GM19193 (cell line): ENCODE data around the gene GALR3.

Source experiments
- POLR2A ChIP-seq: IDR thresholded peaks from 4 replicates; pipeline ENCODE4 v1.6.1; 2011; ENCODE audit not compliant: insufficient read depth, insufficient read length; ENCODE audit errors: extremely low read depth

The GALR3 gene

DNA sequence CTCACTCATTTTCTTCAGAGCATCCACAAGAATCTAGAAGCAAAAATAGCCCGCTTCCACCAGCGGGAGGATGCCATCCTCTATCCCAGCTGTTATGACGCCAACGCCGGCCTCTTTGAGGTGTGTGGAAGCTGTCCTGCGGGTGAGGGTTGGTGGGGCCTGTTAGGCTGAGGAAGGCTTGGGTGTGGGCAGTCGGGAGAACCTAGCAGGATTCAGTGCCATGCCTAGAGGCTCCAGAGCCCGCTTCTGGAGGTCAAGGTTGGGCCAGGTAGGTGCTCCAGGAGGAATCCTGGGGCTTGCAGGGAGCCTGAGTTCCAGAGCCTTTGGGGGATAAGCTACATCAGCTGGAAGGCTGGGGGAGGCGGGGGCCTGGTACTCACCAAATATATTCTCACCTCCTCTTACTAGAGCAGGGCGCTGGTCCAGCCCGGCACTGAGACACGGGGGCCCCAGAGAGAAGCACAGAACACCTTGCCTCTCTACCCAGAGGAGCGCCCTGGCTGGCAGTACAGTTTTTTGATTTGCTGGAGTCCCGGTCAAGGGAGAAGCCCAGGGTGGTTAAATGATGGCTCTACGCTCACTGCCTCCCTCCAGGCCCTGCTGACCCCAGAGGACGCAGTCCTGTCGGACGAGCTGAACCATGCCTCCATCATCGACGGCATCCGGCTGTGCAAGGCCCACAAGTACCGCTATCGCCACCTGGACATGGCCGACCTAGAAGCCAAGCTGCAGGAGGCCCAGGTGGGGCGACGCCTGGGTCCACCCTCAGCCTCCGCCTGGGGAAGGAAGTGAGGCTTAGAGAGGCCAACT is 10.1 kb upstream of the GALR3 start:
- no peak for TF ChIP-seq POLR2A

DNA sequence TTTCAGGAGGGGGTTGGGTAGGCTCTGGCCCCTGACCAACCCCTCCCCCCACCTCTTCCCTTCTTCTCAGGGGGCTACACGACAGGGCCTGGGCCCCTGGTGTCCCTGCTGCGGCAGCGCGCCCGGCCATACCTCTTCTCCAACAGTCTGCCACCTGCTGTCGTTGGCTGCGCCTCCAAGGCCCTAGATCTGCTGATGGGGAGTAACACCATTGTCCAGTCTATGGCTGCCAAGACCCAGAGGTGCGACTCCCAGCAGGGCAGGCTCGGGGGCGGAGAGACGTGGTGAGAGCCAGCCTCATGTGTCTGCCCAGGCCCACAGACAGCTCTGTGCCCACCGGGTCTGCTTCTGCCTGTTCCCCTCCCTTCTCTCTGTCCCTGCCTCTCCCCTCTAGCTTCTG is 7.6 kb upstream of the GALR3 start:
- no peak for TF ChIP-seq POLR2A

DNA sequence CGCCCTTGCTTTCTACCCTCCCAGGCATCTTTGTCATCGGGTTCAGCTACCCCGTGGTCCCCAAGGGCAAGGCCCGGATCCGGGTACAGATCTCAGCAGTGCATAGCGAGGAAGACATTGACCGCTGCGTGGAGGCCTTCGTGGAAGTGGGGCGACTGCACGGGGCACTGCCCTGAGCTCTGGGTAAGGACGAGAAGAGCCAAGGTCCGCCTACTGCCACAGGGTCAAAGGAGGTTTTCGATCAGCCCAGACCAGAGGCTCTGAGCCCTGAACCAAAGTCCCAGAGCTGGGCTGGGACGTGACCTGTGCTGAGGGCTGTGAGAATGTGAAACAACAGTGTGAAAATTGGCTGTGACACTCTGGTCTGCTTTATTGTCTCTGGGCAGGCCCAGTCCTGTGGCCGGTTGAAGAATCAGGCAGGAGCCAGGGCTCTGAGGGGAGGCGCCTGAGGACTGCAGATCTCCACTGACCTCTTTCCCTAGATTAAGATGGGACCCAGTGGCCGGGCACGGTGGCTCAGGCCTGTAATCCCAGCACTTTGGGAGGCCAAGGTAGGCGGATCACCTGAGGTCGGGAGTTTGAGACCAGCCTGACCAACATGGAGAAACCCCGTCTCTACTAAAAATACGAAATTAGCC is 6.5 kb upstream of the GALR3 start:
- no peak for TF ChIP-seq POLR2A

DNA sequence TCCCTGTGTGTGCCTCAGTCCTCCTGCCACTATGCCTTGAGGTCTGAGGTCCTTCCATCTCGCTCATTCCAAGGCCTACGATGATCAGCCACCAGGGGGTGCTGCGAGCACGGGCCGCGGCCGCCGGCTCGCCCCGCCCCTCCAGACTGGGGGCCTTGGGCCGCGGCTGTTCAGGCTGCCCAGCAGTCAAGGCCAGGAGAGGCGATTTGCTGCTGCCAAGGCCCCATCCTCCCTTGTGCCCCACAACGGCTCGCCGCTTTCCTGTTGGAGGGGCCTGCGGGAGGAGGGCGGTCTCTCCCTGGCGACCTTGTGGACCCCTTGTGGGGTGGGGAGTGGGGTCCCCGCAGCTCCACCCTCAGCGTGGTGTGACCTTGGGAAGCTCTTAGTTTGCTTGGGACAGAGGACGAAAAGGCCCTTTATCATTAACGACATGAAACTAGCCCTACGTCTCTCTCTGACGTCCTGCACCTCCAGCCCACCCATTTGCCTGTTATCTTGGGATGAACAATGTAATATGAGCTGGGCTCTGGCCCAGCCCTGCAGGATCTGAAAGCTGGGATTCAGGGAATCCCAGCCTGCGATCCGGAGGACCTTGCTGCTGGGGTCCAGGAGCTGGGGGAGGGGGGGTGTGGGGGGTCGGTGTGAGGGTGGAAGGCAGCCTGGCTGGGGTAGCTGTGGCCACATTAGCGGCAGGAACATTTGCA is 5.3 kb upstream of the GALR3 start:
- no peak for TF ChIP-seq POLR2A

DNA sequence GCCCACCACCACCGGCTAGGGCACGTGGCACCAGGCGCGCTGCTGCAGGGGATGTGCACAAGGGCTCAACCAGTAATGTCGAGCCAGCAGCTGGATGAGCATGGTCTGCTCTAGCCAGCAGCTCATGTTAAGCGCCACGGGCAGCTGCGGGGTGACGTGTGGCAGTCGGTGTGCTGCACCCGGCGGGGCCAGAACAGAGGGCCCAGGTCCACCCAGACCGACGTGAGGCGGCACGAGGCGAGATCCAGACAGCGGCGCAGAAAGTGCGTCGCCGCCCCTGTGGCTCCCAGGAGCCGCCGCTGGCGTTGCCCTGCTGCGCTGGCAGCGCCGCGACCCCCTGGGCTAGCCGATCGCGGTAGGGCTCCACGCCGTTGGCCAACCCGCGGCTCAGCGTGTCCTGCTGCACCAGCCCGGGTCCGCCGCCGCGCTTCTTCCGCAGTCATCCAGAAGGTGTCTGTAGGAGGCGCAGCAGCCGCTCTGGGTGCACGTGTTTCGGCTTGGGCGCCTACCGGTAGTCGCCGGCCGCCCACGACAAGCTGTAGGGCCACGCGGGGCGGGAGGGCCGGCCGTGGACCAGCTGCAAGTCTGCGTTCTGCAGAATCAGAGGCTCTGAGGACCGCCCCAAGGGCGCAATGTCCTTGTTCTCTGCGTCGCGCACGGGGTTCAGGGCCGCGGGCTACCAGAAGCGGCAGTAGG is 4.6 kb upstream of the GALR3 start:
- TF ChIP-seq POLR2A, result no peak

DNA sequence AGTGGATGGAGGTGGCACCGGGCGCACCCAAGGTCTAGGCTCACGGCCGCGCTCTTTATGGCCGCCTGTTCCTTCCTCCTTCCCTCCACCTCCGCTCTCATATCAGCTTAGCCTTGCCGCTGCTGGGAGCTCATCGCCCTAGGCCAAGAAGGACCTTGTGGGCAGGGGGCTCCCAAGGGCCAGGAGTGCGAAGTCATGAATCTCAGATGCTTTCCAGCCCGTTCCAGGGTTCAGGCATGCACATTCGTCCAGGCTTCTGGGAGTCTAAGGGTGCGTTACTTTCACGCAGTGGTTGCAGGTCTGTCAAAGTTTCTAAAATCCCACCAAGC is 4.1 kb upstream of the GALR3 start:
- TF ChIP-seq POLR2A, result no peak

DNA sequence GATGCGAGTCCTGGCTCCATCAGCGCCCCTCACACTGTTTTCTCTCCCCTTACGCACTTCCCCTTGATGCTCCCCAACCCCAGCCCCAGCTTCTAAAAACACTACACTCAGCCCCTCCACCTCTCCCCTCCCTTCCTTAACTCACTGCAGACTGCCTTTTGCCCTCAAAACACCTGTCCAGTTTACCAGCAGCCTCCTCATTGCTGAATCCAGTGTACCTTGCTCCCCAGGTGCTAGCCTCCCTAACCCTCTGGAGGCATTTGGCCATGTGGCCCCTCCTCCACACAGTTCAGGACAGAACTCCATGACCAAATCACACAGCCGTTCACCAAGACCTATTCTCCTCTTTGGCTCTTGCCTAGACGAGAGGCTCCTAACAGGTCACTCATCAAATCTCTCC is 2.8 kb upstream of the GALR3 start:
- TF ChIP-seq POLR2A, result no peak

DNA sequence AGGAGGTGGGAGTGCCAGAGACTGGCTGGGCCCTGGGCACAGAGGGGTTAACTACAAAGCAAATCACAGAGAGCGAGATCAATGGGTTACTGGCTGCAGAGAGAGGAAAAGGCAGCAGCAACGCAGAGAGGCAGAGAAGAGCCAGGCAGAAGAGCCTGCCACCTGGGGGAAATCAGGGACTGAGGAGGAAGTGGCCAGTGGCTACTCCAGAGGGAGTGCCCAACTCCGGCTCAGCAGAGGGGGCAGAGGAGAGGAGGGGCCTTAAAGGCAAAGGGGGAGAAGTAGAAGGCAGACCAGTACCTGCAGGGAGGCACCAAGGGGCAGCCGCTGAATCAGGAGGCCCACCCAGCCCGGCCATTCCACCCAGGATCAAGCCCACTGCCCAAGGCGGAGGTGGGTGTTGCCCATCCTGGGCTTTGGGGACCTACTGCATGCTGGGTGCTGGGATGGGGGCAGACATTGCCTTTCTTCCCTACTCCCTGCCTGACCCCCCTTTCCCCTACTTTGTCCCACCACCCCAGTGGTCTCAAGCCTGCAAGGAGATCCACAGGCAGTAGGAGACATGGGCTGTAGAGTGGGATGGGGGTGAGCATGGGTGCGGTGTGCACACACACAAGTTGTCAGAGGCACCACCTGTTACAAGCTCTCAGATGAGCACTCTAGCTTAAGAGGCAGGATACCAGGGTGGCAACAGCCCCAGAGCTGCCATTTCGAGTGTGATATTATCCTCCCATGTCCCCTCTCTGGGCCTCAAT is 926 bp upstream of the GALR3 start:
- no peak for TF ChIP-seq POLR2A

DNA sequence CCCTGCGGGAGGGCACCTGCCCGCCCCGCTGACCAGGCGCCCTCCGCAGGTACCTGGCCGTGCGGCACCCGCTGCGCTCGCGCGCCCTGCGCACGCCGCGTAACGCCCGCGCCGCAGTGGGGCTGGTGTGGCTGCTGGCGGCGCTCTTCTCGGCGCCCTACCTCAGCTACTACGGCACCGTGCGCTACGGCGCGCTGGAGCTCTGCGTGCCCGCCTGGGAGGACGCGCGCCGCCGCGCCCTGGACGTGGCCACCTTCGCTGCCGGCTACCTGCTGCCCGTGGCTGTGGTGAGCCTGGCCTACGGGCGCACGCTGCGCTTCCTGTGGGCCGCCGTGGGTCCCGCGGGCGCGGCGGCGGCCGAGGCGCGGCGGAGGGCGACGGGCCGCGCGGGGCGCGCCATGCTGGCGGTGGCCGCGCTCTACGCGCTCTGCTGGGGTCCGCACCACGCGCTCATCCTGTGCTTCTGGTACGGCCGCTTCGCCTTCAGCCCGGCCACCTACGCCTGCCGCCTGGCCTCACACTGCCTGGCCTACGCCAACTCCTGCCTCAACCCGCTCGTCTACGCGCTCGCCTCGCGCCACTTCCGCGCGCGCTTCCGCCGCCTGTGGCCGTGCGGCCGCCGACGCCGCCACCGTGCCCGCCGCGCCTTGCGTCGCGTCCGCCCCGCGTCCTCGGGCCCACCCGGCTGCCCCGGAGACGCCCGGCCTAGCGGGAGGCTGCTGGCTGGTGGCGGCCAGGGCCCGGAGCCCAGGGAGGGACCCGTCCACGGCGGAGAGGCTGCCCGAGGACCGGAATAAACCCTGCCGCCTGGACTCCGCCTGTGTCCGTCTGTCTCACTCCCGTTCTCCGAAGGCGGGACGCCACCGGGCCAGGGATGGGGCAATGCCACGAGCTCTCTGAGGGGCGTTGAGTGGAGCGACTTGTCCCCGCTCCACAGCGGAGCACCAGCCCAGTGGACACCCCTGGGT is 1.8 kb downstream of the GALR3 start:
- TF ChIP-seq POLR2A, result no peak

DNA sequence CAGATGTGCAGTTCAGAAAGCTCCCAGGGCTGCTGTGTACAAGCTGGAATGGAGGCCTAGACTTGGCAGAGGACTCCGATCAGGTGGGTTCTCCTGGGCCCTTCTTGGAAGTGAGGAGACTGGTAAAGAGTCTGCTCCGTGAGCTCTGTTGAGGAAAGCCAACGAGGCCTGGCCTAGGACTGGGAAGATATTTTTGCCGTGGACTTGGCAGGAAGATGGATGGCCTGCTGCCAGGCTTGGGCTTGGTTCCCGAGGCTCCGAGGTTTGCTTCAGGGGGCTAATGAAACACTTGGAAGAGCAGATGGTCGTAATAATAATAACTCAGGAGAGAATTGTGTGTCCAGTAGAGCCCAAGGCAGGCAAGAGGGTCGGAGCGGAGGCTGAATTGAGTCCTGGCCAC is 3.9 kb downstream of the GALR3 start:
- no peak for TF ChIP-seq POLR2A

DNA sequence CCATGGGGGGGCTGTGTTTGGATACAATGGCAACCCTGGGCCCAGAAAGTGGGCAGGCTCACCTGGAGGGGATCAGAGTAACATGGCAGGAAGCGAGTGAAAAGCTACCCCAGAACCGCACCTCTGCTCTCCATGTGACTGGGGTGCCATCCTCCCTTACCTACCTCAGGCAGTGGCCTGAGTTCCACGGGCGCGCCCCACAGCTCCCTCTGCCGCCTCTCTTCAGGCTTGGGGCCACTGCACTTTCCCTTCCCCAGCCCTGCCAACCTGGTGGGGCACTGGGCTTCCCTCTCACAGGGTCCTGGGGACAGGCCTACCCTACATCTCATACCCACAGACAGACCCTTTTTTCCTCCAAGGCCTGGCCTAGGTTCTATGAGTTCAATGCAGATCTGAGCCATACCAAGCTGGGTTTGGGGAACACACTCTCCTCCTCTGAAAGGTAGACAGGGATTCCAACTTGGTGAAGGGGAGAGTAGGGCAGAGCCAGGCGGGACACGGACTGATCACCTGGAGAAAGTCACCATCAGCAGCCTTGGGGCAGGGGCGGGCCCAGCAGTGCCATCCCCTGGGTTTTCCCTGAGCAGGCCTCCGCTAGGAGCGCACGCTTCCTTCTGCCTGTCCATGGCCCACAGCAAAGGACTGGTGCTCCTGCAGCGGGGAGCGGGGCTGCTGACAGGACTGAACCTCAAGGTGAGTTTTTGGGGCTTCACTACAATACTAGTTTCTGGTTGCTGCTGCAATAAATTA is 7.1 kb downstream of the GALR3 start:
- TF ChIP-seq POLR2A, result no peak

DNA sequence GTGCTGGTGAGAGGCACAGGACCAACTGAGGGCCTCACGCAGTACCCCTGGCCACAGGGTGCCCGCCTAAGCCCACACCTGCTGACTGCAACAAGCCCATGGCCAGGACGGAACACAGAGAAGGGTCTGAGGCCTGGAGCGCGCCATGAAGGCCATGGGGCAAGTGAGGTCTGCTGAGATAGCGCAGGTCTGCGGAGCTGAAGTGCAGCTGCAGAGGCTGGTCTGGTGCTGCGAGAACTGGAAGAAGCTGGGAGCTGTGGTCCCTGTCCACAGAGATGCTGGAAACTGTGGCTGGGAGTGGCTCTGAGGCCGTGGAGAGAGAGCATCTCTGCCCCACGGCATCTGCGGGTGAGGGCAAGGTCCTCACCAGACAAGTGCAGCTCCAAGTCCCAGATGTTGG is 8.3 kb downstream of the GALR3 start:
- no peak for TF ChIP-seq POLR2A

DNA sequence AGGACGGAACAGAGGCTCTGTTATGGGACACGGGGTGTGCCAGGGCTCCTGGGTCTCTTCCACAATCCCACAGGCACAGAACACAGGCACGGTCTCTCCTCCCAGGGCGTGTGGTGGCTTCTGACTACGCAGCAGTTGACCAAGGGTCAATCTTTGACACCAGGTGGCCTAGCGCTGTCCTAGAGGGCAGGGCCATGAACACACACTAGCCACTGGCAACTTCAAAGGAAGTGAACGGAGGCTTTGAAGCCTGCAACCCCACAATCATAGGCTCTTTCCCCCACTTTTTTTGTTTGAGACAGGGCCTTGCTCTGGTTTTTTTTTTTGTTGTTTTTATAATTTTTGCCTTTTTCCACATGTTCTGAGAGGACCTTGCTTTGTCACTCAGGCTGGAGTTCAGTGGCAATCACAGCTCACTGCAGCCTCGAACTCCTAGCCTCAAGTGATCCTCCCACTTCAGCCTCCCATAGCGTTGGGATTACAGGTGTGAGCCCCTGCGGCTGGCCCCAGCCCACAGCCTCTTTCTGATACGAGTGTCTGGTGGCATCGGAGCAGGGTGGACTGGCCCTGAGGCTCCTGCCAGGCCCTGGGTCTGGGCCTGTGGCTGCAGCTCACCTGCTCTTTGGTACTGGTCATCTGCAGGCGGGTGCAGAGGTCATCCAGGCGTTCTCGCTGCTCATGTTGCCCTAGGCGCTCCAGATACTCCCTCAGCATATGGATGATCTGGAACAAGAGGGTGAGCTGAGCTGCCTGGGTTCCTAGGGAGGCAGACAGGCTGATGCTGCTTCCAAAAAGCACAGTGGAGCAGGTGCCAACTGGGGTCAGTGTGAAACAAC is 9.1 kb downstream of the GALR3 start:
- no peak for TF ChIP-seq POLR2A
